GM19324 (cell line): ENCODE results near the gene ZFHX3.
"Not testable (repeated sequence)": the region's sequence is repeated elsewhere in the genome, so short reads cannot be mapped to it uniquely, and the experiment has no call there.

Experiments
- ATAC-seq: cut with Tn5 transposase; IDR thresholded peaks from one replicate; pipeline ENCODE4 v1.9.1; 2021; ENCODE audit warnings: mild to moderate bottlenecking, moderate library complexity; ENCODE audit not compliant: unreplicated experiment, low FRiP score

The ZFHX3 gene, protein sequence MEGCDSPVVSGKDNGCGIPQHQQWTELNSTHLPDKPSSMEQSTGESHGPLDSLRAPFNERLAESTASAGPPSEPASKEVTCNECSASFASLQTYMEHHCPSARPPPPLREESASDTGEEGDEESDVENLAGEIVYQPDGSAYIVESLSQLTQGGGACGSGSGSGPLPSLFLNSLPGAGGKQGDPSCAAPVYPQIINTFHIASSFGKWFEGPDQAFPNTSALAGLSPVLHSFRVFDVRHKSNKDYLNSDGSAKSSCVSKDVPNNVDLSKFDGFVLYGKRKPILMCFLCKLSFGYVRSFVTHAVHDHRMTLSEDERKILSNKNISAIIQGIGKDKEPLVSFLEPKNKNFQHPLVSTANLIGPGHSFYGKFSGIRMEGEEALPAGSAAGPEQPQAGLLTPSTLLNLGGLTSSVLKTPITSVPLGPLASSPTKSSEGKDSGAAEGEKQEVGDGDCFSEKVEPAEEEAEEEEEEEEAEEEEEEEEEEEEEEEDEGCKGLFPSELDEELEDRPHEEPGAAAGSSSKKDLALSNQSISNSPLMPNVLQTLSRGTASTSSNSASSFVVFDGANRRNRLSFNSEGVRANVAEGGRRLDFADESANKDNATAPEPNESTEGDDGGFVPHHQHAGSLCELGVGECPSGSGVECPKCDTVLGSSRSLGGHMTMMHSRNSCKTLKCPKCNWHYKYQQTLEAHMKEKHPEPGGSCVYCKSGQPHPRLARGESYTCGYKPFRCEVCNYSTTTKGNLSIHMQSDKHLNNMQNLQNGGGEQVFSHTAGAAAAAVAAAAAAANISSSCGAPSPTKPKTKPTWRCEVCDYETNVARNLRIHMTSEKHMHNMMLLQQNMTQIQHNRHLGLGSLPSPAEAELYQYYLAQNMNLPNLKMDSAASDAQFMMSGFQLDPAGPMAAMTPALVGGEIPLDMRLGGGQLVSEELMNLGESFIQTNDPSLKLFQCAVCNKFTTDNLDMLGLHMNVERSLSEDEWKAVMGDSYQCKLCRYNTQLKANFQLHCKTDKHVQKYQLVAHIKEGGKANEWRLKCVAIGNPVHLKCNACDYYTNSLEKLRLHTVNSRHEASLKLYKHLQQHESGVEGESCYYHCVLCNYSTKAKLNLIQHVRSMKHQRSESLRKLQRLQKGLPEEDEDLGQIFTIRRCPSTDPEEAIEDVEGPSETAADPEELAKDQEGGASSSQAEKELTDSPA (N-terminal part only)

DNA sequence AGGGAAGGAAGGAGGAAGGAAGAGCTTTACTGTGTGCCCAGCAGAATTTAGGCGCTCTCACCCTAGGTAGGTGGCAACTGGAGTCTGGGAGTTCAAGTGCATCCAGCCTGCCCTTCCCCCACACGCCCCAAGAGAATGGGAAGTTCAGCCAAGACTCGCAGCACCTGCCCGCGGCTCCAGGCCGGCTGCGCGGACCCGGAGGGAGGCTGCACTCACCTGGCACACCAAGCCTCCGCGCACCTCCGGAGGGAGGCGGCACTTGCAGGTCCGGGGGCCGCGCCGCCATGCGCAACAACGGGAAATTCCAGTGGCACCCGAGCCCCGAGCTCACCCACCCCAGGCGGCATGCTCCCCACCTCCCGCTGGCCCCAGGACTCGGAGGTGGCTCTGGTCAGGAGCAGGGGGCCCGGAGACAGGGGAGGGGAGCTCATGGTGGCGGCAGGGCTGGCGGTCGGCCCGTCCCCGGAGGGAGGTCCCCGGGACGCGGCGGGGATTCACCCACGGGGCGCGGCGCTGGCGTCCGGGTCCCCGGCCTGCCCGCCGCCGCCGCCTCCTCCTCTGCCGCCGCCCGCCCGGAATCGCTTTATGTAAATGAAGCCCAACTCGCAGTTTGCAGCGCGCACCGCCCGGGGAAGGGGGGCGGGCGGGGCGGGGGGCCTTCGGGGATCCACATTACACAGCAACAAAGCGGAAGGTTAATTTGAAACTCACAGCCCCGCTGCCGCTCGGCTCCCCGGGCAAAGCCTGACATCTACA, at the start of gene ZFHX3:
TSS of gene ZFHX3 (minus strand) at position 593 of the 756 bp plus-strand sequence. CDS start 87,983 bp downstream, outside the sequence.
- ATAC-seq: peak; percentile 80

DNA sequence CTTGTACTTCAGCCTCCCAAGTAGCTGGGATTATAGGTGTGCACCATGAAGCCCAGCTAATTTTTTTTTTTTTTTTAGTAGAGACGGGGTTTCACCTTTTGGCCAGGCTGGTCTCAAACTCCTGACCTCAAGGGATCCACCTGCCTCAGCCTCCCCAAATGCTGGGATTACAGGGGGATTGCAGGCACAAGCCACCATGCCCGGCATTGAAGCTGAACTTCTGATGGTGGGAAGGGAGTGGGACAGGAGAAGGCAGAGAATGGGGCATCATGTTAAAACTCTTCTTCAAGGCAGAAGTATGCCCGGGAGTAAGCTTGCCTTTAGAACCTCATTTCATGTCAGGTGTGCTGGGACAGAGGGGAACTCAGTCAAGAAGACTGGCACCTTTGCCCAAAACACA, 48.6 kb upstream of the ZFHX3 start:
- no peak for ATAC-seq

DNA sequence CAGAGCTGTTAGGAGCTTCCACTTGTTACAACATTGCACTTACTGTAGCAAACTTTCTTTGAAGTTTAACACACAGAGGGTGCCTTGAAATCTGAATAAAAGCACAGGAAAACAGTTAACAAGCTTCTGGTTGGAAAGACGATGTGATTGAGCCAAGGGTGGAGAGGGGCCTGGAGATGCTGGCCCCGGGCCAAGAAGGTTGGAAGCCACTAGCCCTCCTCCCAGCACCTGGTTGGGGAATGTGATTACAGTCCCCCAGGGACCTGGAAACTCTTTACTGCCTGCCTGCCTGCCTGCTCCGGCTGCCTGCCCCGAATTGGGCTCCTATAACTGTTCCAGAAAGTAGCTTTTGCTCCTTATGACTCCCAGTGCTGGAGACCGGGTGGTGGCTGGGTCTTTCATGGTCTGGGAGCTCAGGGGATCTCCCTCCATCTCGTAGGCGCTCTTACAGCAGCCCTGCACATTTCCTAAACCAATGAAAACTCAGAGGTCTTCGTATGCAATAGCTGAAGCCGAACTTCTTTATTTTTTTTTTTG, 48.0 kb upstream of the ZFHX3 start:
- no peak for ATAC-seq

DNA sequence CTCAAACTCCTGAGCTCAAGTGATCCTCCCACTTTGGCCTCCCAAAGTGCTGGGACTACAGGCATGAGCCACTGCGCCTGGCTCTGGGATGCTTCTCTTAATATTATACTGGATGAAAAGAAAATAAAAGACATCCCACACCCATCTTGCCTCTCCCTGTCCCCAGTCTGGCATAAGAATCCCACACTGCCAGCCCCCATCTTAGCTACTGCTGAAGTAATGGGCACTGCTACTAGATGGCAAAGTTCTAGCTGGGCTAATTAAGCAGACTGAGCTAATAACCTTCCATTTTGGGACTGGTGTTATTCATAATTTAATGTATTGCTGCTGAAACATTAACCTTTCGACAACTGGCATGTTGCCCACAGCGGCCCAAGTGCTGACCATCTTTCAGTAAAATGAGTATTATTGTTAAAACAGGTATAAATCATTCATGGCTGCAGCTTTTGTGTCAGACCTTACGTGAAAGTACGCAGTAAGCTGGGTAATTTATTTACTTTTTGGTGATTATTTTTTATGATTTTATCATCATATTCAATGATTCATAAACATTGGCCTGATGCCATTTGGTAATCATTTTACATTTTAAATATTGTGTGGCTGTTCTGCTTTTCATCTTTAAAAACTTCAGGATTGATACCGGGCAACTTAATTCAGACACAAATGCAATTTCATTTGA, 47.4 kb upstream of the ZFHX3 start:
- ATAC-seq: no peak

DNA sequence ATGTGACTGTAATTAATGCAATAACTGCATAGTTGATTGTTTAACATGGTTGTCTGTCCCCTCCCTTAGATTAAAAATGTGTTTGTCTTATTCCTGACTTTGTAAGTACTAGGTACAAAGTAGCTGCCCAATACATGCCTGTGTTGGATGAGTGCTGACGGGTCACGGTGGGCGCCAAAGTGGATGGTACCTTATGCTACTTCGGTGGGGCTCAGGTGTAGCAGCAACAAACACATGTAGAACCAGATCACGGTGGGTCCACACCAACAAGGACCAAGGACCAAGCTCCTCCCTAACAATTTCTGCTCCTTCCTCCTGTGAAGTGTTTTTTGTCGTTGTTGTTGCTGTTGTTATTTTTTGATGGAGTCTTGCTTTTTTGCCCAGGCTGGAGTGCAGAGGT, 46.4 kb upstream of the ZFHX3 start:
- ATAC-seq: no peak

DNA sequence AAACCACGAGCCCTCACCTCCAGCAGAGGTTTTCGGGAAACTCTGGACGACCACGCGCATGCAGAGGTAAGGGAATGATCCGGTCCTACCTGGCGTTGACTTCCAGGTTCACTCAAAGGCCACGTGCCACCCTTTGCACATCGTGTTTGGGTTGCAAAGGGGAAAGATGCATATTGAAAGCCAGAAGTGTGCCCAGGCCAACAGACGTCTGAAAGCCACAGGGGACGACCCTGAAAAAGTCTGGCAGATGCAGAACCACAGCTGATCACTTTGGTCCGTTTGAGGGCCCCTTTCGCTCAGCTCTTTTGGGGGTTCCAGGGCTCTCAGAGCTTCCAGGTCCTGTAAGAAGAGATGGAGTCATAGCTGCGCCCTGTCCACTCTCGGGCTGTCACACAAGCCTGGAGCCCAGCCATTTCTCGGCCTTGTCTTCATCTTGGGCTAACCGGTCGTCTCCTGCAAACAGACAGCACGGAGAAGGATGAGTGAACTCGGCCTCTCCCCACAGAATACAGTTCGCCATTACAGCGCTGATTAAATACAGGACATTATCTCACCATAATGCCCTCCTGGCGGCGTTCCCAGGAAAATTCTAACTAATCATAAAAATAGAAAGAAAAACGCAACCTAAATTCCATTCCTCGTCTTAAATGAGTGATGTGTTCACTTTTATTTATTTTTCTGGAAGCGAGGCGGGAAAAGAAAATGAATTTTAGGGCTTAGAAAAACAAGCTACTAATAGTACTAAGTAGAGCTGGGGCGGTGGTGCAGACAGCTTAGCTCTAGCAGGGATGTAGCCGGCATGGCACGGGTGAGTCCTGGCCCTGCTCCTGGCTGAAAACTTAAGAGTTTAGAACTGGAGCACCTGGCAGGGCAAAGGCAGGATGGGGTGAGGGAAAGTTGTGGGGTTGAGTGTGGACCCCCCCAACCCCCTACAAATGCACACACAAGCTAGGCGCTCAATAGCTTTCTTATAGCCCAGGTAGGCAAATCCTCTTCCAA, 45.5 kb upstream of the ZFHX3 start:
- no peak for ATAC-seq

DNA sequence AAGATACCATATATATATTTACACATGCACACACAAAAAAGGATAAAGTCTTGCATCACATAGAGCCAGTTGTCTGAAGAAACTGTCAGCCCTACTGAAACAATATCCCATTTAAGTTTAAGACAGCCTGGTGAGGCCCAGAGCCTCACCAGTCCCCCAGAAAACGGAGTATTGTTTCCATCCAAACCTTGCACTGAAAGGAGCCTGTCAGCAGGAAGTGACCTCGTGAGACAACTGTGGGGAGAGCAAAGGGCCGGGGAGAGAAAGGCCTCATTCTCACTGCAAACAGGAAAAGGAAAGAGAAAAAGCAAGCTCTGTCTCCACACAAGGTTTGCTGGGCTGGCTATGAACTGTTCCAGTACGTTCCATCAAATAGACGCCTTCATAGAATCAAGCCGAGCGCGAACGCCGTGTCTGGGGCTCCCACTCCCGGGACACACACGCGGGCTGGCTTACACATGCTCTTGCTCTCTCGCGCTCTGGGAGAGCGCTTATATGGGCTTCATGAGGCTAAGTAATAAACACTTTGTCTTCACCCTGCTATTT, 44.4 kb upstream of the ZFHX3 start:
- ATAC-seq: no peak

DNA sequence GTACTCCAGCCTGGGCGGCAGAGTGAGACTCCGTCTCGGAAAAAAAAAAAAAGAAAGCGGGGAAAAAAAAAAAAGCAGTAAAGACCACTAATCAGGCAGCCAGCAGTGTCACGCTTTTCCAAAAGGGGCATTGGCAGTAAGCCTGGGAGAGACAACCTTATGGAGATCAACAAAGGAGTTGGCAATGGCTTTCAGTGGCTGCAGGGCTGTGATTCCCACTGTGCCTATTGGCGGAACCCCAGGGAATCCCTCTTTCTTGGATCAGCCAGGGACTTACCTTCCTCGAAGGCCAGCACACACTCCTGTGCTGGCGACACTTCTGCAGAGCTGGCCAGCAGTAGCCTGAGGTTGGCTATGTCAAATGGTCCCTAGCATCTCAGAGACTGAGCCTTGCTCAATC, 43.2 kb upstream of the ZFHX3 start:
- no peak for ATAC-seq

DNA sequence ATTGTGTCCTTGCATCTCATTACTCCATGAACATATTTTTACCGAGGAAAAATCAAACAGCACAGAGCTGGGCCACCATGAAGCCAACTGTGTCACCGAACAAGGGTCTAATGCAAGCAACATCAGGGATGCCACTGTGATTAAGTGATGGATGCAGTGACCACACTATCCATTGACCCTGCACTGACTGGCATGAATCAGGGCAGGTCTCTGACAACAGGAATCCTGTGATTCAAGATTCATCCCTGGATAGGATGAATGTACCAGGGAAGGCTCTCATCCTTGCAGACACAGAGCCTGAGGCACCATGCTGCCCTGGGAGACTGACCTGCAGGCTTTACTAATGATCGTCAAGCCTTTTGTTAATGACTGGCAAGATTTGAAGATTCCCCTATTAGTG, 41.5 kb upstream of the ZFHX3 start:
- no peak for ATAC-seq

DNA sequence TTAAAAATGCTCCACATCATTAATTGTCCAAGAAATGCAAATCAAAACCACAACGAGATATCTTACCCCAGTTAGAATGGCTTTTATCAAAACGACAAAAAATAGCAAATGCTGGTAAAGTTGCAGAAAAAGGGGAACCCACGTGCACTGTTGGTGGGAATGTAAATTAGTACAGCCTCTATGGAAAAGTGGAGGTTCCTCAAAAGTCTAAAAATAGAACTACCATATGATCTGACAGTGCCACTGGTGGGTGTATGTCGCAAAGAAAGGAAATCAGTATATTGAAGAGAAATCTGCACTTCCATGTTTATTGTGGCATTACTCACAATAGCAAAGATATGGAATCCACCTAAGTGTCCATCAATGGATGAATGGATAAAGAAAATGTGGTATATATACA, 38.2 kb upstream of the ZFHX3 start:
- no peak for ATAC-seq

DNA sequence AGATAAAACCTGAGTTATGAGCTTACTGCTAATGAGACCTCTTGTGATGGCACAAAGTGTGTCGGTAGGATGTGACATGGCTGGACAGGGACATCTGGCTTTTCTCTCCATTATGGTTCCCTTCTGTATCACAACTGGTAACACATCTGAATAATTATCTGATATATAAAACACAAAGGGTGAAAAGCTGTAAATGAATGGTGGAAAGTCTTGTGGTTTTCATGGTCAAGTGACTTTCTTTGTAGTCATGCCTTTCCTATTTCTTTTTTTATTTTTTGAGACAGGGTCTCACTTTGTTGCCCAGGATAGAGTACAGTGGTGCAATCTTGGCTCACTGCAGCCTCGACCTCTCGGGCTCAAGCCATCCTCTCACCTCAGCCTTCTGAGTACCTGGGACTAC, 35.3 kb upstream of the ZFHX3 start:
- no peak for ATAC-seq

DNA sequence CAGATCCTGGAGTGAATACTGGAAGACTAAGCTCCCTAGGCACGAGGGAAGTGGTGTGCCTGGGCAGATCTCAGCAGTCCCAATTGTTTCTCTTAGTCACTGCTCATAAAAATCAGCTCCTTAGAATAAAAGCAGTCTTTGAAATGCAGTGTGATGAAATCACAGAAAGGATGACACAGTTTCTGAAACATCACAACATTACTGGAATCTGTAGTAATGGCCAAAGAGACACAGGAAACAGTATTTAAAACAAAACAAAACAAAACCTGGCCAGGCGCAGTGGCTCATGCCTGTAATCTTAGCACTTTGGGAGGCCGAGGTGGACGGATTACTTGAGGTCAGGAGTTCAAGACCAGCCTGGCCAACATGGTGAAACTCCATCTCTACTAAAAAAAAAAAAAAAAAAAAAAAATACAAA, 34.7 kb upstream of the ZFHX3 start:
- not testable (repeated sequence) for ATAC-seq

DNA sequence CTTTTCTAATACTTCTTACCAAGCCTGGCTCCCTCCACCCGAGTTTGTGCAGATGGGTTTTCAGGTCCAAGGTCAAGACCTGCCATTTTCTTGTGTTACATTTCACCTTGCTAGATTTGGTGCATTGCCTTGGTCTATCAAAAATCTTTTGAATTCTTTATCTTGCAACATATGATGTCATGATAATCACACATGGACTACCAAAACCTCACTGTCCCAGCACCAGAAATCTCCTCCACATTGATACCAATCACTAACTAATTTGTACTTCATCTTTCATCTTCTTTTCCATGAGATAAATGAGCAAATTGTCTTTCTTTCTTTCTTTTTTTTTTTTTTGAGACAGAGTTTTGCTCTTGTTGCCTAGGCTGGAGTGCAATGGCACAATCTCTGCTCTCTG, 33.0 kb upstream of the ZFHX3 start:
- ATAC-seq: no peak

DNA sequence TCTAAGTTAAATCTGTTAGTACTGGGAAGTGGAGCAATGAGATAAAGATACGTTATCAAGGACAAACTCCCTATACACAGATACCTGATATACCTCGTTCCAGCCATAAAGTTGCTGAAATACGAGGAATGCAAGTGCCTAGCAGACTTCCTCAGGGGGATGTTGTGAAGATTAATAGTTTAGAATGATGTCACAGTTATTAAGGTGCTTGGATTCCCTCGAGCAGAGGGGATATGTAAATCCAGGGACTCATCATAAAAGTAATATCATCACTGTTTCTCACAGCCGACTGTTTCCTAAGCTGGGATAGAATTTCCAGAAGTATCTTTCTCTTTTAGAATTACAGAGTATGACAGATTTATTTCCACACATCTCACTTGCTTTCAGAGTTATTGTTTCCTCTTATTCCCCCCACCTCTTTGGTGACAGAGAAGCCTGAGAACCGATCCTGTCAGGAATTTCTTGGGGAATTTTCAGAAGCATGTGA, 28.4 kb upstream of the ZFHX3 start:
- ATAC-seq: no peak

DNA sequence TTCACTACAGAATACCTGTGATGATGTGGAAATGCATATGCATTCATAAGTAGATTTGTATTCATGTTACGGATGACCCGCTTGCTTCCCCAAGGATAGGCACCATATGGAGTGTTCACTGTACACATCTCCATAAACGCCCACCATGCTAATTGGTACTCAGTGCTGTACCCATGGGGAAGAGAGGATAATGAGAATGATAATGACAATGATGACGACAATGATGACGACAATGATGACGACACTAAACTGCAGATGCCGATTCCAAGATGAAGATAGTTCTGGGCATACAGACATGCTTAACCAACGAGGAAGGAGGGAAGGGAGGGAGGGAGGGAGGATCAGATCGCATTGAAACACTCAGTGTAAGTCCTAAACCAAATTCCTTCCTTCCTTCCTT, 26.5 kb upstream of the ZFHX3 start:
- no peak for ATAC-seq

DNA sequence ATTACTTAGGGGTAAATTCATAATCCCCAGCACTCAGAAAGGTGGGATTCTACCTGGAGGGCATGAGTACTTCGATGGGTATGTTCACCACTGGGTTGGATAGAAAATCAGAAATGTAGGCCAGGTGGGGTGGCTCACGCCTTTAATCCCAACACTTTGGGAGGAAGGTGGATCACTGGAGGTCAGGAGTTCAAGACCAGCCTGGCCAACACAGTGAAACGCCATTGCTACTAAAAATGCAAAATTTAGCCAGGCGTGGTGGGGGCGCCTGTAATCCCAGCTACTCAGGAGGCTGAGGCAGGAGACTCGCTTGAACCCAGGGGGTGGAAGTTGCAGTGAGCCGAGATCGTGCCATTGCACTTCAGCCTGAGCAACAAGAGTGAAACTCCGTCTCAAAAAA, 24.1 kb upstream of the ZFHX3 start:
- not testable (repeated sequence) for ATAC-seq

DNA sequence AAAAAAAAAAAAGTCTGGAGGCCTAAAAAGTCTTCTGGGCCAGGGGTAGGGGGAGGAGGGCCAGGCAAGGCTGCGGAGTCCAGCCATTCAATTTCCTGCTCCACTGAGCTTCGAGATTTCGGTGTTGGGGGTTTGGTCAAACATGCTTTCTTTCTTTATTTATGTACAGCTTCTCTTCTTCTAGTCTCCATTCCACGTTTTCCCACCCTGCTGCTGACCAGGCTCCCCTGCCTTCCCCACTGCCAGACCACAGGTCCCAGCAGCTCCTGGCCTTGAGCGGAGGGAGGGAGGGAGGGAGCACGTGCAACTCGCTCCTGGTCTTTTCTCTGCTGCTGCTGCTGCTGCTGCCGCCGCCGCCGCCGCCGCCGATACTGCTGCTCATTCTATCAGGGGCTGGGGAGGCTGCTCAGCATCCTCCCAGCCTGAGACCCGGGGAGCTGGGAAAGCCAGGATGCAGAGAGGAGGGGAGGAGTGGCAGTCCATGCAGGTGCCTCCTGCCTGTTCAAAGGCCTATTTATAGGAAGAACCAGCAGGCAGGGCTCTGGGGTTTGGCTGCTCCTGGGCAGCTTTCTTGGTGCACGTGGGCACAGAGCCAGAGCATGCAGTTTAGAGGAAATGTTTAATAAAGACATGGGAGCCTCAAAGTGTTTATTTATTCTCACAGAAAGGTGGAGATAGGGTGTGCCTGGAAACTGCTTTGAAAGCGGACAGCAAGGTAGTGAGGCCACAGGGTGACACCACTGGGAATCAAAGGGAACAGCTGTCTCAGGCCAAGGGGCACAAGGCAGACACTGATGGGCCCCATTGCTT, 23.4 kb upstream of the ZFHX3 start:
- no peak for ATAC-seq
